Fibroblast of the conjunctiva (primary cell): Measurements from ENCODE around the gene MARK4.
"Not testable (repeated sequence)": the region's sequence is repeated elsewhere in the genome, so short reads cannot be mapped to it uniquely, and the experiment has no call there.

ENCODE experiments used
- DNase-seq: peaks from one replicate; pipeline ENCODE4 v3.0.0-alpha.2; 2010; ENCODE audit warnings: low read depth

MARK4 gene

DNA sequence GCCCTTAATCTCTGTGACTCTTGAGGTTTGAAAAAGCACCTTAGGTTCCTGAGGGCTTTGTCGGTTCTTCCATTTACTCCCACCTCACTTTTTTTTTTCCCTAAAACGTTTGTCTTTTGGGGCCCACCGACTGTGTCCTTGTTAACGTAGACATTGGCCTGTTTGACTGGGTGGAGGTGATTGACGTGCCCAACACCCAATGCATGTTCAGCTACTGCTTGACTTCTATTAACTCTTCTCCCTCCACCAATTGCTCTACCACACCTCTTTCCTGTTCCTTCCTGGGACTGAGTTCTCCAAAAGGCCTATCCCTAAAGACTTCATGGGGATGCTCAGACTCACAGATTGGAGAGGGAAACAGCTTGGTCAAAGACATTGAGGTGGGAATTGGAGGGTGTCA lies 54.4 kb downstream of the MARK4 start:
- no peak for DNase-seq

DNA sequence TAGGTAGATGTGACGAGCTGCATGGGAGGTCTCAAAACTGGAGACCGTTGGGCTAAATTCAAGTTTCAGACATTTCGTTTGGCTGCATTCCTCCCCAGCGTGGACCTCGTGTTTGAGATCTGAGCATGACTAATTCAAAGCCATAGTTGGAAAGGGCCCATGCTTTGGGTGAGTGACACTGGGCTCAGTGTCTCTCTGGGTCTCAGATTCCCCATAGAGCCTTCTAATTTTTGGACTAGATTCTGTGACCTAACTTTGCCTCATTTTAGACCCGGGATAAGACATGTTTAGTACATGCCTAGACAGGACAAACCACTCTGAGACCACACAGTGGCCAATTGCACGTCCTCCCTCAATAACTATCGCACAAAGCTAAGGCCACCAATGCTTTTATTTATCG lies 55.0 kb downstream of the MARK4 start:
- DNase-seq = no peak

DNA sequence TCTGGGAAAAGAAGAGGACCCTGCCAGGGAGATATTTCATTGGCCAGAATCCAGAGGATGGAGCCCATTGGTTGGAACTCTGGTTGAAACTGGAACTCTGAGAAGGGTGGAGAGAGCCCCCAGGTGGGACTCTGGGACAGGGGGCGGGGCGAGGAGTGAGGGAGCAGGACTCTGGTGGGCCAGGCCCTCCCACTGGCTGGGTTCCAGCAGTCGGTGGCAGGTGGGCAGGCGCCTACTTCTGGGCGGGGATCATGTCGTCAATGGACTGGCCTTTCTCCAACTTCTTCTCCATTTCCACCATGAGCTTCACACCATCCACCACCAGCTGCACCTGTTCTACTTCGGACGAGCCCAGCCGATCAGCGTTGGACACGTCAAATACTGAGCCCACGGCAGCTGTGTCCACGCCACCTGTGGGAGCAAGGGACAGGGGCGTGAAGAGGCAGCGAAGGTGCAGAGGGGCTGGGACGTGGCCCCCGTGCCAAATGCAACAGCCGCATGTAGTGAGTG lies 55.5 kb downstream of the MARK4 start:
- no peak for DNase-seq

DNA sequence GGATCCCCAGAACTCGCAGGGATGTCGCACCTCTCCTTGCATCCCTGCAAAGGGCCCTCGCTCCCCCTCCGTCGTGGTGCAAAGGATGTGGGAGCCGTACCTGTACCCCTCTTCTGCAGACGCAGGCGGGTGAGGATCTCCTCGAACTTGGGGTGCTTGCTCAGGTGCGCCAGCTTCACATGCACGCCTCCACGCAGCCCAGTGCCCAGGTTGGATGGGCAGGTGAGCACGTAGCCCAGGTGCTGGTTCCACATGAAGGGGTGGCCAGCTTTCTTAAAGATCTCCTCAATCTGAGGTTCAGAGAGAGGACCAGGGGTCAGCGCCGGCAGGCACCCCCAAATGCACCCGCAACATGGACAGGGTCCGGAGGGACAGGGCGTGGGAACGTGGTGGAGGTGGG lies 56.3 kb downstream of the MARK4 start:
- DNase-seq = no peak

DNA sequence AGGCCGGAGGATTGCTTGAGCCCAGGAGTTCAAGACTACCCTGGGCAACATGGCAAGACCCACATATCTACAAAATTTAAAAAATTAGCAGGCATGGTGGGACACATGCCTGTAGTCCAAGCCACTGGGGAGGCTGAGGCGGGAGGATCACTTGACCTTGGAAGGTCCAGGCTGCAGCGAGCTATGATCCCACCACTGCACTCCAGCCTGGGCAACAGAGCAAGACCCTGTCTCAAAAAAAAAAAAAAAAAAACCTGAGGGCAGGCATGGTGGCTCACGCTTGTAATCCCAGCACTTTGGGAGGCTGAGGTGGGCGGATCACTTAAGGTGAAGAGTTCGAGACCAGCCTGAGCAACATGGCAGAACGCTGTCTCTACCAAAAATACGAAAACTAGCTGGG lies 58.3 kb downstream of the MARK4 start:
- DNase-seq = not testable (repeated sequence)

DNA sequence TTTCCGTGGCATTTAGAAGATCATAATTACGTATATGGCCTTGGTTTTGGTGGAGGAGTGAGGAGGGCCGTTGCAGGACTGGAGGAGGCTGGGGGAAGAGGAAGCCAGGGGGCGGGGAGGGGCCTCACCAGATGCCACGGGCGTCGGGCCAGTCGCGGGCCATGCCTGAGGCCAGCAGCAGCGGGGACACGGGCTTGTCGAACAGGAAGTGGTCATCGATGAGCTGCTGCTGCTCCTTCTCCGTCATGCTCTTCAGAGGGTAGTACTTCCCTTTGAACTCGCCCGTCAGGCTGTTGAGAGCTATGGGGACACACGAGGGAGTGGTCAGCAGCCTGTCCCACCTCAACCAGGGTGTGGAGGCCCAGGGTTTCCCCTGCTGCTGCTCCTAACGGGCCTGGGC lies 60.5 kb downstream of the MARK4 start:
- DNase-seq = no peak

DNA sequence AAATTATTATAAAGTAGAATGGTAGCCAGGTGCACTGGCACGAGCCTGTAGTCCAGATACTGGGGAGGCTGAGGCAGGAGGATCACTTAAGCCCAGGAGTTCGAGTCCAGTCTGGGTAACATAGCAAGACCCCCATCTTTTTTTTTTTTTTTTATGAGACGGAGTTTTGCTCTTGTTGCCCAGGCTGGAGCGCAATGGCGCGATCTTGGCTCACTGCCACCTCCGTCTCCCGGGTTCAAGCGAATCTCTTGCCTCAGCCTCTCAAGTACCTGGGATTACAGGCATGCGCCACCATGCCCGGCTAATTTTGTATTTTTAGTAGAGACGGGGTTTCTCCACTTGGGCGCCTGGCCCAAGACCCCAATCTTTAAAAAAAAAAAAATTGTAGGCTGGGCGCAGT lies 61.2 kb downstream of the MARK4 start:
- not testable (repeated sequence) for DNase-seq

DNA sequence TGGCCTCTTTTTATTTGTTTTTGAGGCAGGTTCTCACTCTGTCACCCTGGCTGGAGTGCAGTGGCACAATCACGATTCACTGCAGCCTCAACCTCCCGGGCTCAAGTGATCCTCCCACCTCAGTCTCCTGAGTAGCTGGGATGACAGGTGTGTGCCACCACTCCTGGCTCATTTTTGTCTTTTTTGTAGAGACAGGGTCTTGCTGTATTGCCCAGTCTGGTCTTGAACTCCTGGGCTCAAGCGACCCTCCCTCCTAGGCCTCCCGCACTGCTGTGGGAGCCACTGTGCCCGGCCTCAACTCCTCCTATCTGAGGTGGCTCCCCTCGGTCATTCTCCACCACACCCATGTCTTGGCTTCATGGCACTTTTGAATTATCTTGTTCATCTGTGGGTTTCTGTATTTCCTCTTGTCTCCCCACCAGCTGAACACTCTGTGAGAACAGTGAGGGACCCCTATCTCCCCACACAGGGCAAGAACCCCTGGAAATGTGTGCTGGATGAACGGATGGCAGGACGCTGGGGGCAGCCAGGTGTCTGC lies 63.7 kb downstream of the MARK4 start:
- DNase-seq = no peak

DNA sequence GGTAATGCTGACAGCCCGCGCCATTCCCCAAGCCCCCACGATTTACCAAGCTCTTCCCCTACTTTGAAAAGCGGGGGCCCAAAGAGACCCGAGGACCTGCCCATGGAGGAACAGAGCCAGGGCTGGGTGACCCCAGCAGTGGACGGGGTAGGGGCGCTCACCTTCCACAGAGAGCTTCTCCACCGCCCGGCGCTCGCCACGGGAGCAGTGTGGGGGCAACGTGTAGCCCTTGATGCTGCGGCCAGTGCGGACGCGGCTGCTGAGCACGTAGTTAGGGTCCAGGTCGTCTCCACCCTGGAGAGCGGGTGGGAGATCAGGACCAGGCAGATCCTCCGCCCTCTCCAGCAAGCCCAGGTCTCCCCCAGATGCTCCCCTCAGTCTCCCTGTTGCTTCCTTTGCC lies 64.2 kb downstream of the MARK4 start:
- DNase-seq = no peak

DNA sequence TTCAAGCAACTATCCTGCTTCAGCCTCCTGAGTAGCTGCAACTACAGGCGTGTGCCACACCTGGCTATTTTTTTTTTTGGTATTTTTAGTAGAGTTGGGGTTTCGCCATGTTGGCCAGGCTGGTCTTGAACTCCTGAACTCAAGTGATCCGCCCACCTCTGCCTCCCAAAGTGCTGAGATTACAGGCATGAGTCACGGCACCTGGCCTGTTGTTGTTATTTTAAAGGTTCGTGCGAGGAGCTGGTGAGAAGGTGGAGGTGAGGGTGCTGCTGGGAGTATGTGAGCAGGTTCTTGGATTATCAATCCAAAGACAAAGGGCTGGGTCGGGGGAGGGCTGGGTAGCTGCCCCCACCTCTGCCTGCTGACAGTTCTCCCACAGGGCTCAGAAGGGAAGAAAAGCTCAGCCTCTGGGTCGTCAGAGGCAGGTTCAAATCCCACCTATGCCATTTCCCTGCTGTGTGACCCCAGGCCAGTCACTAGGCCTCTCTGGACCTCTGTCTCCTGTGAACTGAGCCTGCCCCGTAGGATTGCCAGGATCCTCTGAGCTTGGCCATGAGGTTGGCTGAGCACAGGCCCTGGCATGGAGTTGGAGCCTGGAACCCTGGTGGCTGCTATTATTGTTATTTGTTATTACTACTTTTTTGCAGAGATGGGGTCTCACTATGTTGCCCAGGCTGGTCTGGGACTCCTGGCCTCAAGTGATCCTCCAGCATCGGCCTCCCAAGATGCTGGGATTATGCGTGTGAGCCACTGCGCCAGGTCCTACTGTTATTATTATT lies 70.1 kb downstream of the MARK4 start:
- no peak for DNase-seq

DNA sequence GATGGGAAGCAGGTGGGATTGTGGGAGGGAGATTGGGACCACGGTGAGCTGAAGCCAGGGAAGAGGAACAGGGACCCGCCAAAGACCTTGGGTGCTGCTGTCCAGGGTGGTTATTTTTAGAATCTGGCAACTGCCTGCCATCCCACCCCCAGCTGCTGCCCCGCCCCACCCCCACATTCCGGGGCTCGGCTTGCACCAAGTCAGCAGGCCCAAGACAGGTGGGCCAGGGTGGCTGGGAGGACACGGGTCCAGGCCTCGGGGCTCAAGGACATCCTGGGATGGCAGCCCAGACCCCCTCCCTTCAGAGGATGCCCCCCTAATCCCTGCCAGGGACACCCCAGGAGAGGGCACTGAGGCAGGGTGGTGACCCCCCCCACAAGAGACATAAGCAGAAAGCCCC lies 70.8 kb downstream of the MARK4 start:
- no peak for DNase-seq

DNA sequence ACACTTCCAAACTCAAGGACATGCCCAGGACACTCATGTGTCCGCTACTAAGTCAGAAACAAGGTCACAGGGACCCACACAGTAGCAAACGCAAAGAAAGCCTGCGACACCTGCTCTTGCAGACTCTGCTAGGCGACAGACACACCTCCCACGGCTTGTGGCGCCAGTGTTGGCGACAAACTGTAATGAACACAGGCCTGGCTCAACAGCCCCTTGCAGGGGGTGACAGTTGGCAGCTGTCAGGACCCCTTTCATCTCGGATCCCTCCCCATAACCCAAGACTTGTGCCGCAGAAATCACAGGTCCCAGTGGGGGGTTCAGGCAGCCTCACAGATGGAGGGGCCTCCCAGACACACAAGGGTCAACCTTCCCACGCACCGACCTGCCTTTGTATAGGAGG lies 71.2 kb downstream of the MARK4 start:
- no peak for DNase-seq

DNA sequence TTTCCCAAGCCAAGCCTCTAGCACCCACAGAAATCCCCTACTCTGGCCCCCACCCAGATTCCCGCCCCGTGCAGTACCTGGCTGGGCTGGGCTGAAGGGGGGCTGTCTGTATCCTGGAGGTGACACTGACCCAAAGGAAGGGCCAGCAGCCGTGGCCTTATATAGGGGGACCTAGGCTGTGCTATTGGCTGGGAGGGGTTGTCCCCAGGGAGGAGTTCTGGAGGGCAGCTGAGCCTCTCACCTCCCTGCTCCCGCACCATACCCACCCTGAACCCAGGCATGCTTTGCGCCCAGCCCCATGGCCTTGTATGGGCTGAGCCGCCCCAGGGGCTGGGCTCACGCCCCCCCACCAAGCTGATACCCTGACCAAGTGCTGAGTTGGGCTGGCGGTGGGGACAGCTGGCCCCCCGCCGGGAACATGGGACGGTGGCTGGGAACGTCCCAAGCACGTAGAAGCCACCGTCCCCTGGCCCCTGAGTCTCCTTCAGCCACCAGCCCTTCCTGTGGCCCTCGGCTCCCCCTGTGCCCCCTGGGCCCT lies 71.7 kb downstream of the MARK4 start, which contains the start of gene CKM:
Gene CKM, minus strand, starts transcription at position 132 of the 538 bp plus-strand sequence. CDS start 3,162 bp downstream, outside the sequence.
- no peak for DNase-seq

DNA sequence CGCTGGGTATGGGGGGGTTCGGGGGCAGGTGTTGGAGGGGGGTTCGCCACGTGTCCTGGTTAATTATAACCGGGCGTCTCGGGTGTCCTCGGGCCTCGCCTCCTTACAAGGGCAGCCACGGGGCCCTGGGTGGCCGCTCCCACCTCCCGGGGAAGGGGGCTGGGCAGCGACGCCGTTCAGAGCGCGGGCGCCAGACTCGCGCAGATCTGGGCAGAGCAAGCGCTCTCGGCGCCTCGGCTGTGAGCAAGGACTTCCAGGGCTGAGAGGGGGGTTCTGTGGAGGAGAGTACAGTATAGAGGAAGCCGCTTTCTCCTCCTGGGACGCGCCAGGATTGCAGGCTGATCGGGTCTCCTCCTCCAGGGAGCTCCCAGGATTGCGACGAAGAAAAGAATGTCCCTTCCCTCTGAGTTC lies 72.6 kb downstream of the MARK4 start:
- DNase-seq = no peak

DNA sequence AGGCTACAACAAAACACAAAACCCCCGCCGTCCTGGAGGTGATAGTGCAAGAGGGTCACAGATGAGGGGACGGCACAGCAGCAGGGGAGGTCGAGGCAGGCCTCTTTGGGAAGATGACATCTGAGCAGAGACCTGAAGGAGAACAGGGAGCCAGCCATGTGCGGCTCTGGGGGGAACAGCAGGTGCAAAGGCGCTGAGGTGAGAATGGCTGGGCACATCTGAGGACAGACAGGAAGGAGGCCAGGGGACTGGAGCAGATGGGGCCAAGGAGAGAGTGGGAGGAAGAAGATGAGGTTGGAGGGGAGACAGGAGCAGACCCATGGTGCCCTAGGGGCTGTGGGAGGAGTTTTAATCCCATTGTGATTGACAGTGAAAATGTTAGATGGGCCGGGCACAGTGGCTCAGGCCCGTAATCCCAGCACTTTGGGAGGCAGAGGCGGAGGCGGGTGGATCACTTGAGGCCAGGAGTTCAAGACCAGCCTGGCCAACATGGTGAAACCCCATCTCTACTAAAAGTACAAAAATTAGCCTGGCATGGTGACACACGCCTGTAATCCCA lies 73.4 kb downstream of the MARK4 start:
- no peak for DNase-seq

DNA sequence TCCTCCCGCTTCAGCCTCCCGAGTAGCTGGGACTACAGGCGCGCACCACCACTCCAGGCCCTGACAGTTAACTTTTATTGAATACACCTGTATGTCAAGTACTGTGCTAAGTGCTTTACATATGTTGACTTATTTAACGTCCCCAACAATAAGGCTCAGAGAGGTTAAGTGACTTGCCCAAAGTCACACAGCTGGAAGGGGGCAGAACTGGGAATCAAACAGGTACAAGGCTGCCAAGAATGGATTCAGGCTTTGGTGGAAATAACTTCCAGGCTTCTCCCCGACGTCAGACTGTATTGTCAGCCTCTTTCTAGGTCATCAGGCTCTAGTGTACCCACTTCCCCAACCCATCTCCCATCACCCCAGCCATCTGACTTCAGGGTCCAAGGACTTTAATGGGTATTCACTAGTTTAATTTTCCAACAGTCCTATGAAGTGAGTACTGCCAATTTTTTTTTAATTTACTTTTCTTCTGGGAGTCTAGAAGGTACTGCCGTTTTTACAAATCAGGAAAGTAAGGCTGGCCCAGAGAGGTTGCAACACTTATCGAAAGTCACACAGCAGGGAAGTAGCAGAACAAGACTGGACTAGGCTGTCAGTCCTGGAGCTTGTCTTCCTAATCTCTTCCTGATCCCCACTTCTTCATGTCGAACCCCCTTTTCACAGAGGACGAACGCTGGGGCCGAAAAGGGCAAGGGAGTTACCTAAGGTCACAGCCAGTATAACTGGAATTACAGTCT lies 76.5 kb downstream of the MARK4 start:
- no peak for DNase-seq

DNA sequence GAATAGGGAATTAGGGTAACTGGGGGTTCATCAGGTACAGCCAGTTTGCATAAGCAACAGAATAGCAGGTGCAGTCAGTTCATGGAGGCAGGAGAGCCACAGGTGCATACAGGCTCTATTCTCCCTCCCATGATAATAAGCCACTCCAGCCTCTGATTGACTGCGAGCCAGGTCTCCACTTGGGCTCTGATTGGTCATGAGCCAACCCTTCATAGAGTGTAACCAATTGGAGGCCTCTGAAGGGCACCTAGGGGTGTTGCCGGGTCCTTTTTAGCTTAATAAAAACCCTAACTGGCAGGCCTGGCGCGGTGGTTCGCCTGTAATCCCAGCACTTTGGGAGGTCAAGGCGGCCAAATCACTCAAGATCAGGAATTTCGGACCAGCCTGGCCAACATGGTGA lies 80.3 kb downstream of the MARK4 start:
- DNase-seq = no peak

DNA sequence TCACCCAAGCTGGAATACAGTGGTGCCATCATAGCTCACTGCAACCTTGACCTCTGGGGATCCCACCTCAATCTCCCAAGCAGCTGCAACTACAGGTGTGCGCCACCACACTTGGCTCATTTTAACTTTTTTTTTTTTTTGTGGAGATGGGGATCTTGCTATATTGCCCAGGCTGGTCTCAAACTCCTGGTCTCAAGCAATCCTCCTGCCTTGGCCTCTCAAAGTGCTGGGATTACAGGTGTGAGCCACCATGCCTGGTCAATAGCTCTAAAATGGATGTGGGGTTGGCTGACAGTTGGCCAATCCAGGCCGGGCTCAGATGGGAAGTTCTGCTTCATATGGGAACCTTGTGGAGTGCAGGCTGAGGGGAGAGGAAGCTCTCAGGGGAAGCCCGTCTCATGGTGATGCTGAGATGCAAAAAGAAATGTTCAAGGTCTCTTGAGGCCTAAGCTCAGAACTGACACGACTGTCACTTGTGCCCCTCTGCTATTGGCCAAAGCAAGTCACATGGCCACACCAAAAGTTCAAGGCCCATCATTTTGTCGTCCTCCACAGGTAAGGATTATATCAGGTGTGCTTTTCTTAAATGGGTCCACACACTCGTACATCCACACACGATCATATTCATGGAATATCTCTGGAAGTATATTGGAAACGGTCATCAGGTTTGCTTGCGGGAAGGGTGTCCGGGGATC lies 82.7 kb downstream of the MARK4 start:
- DNase-seq = no peak

DNA sequence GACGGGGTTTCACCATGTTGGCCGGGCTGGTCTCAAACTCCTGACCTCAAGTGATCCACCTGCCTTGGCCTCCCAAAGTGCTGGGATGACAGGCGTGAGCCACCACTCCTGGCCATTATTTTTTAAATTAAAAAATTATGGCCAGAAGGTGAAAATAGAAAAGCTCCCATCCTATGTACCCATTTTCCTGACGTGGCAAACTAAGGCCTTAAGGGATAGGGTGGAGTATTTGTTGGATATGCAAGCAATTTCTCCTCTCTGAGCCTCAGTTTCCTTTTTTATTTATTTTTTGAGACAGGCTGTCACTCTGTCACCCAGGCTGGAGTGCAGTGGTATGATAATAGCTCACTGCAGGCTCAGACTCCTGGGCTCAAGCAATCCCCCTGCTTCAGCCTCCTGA lies 83.8 kb downstream of the MARK4 start:
- not testable (repeated sequence) for DNase-seq

DNA sequence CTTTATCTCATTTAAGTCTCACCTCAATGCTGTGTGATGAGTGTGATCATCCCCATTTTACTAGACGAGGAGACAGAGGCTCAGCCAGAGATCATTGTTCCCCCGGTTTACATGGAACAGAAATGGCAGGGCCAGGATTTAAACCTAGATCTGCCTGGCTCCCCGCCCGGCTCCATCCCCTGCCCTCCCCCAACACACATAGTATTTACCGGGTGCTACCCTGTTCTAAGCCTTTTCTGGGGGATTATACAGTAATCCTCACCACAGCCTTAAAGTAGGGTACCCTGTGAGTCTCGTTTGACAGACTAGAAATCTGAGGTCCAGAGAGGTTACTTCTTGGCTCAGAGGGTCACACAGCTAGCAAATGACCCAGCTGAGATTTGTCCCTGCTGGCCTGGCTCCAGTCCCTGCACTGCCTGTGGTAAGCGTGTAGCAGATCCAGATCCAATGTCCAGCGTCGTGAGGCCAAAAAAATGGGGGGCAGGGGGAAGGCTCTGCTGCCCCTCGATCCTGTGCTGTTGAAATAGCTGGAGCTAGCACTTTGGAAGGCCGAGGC lies 85.7 kb downstream of the MARK4 start:
- DNase-seq = no peak

DNA sequence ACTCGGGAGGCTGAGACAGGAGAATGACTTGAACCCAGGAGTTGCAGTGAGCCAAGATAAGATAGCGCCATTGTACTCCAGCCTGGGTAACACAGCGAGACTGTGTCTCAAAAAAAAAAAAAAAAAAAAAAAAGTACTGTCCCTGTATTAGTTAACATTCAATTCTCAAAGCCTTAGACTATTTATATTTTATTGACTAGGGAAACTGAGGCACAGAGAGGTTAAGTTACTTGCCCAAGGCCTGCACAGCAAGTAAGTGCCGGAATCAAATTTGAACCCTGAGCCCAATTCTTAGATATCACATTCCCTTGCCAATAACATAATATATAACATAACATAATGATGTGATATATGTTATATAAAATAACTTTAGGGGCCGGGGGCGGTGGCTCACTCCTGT lies 88.6 kb downstream of the MARK4 start:
- DNase-seq = no peak
